PFSK-1 (cell line): Measurements from ENCODE around the gene GPR37.

Source experiments
- FOXP2 ChIP-seq: optimal IDR thresholded peaks from 2 replicates; pipeline ENCODE3; 2011; ENCODE audit warnings: borderline replicate concordance, control low read depth, inconsistent platforms; ENCODE audit not compliant: insufficient read depth; ENCODE audit errors: extremely low read length, extremely low read depth
- POLR2AphosphoS5 ChIP-seq: IDR thresholded peaks from 2 replicates; pipeline ENCODE4 v1.6.1; 2012; ENCODE audit warnings: low read depth, mild to moderate bottlenecking, control low read depth, low read length, moderate library complexity
- SIN3A ChIP-seq: IDR thresholded peaks from 2 replicates; pipeline ENCODE4 v1.6.1; 2012; ENCODE audit warnings: mild to moderate bottlenecking, low read length, moderate library complexity, borderline replicate concordance; ENCODE audit not compliant: insufficient read depth
- TAF1 ChIP-seq: IDR thresholded peaks from 2 replicates; pipeline ENCODE4 v1.6.1; 2012; ENCODE audit warnings: low read length, control low read depth, borderline replicate concordance; ENCODE audit not compliant: insufficient read depth
- TF ChIP-seq, protein P1 (sequence below), 2 experiments: IDR thresholded peaks; 2 replicates each; pipeline versions ENCODE4 v1.6.1 to v1.8.0; 2011 to 2012; ENCODE audit warnings: low read depth in 2 of 2, low read length in 2 of 2, control low read depth in 1 of 2, inconsistent platforms in 1 of 2, mild to moderate bottlenecking in 1 of 2, moderate library complexity in 1 of 2; ENCODE audit not compliant: insufficient read depth in 1 of 2

The GPR37 gene

GRCh38 chr7:124738639-124739038 lies 27.0 kb downstream of the GPR37 start:
- TF ChIP-seq TAF1, result no peak
- no peak for TF ChIP-seq FOXP2
- TF ChIP-seq SIN3A, result no peak
- TF ChIP-seq POLR2AphosphoS5, result no peak
- TF ChIP-seq, protein P1, sequence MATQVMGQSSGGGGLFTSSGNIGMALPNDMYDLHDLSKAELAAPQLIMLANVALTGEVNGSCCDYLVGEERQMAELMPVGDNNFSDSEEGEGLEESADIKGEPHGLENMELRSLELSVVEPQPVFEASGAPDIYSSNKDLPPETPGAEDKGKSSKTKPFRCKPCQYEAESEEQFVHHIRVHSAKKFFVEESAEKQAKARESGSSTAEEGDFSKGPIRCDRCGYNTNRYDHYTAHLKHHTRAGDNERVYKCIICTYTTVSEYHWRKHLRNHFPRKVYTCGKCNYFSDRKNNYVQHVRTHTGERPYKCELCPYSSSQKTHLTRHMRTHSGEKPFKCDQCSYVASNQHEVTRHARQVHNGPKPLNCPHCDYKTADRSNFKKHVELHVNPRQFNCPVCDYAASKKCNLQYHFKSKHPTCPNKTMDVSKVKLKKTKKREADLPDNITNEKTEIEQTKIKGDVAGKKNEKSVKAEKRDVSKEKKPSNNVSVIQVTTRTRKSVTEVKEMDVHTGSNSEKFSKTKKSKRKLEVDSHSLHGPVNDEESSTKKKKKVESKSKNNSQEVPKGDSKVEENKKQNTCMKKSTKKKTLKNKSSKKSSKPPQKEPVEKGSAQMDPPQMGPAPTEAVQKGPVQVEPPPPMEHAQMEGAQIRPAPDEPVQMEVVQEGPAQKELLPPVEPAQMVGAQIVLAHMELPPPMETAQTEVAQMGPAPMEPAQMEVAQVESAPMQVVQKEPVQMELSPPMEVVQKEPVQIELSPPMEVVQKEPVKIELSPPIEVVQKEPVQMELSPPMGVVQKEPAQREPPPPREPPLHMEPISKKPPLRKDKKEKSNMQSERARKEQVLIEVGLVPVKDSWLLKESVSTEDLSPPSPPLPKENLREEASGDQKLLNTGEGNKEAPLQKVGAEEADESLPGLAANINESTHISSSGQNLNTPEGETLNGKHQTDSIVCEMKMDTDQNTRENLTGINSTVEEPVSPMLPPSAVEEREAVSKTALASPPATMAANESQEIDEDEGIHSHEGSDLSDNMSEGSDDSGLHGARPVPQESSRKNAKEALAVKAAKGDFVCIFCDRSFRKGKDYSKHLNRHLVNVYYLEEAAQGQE (IDR thresholded peaks at IDR 0.05; ENCODE audit: insufficient read depth in 1 of 2, low read depth in 2 of 2, low read length in 2 of 2), result no peak

GRCh38 chr7:124737760-124738300 lies 27.8 kb downstream of the GPR37 start:
- no peak for TF ChIP-seq POLR2AphosphoS5
- no peak for TF ChIP-seq FOXP2

DNA sequence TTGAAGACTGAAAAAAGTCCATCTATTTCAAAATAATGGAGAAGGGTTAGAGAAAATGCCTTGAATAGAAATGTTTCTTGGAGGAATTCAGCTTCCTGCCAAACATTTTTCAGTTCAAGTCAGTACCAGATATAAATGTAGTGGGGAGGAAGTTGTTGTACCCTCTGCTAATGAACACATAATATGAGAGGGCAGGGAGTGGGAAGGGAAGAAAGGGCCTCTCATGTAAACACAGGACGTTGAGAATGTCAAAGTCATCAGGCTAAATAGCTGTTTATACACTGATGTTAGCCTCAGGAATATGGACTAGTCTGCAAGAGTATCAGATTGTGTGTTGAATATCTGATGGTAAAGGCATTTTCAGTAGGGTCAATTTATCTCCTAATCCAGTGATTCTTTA lies 37.0 kb downstream of the GPR37 start:
- TF ChIP-seq TAF1 (no peak), FOXP2 (no peak), SIN3A (no peak), POLR2AphosphoS5 (no peak)
- TF ChIP-seq, protein P1 (IDR thresholded peaks at IDR 0.05; ENCODE audit: insufficient read depth in 1 of 2, low read depth in 2 of 2, low read length in 2 of 2), result no peak

DNA sequence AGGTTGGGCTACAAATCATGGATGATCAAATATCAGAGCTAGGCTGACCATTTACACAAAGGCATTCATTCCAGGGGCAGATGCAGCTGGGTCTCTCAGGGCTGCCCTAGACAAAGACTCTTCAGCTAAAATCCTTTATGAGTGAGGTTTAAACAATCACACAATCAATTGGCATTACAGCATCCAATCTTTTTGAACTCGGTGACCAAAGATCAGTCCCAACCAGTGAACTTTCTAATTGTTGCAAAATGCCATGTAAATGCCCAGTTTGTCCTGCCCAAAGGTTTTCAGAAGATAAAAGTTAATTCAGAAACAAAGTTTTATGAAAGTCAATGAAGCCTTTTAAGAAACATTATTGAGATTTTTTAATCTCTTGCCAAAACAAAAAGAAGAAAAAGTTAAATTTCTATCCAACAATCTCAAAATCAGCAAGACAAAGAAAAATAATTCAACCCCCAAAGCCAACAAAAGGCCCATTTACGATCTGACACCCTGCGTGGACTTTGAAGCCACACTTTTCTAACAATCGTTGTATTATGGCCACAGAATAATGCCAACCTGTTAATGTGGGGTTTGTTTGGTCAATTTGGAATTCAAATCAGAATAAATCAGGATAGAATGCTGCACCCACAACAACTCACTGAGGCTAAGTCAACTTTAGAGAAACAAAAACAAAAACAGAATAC lies 40.9 kb downstream of the GPR37 start:
- no peak for TF ChIP-seq POLR2AphosphoS5
- TF ChIP-seq FOXP2, result no peak
- TF ChIP-seq SIN3A, result no peak
- TF ChIP-seq, protein P1 (IDR thresholded peaks at IDR 0.05; ENCODE audit: insufficient read depth in 1 of 2, low read depth in 2 of 2, low read length in 2 of 2), result no peak
- TF ChIP-seq TAF1, result no peak

- TF ChIP-seq, protein P1 (IDR thresholded peaks at IDR 0.05; ENCODE audit: insufficient read depth in 1 of 2, low read depth in 2 of 2, low read length in 2 of 2), result no peak
- TF ChIP-seq TAF1 (no peak), SIN3A (no peak), FOXP2 (no peak), POLR2AphosphoS5 (no peak)
Measured at GRCh38 chr7:124724079-124724478, 41.5 kb downstream of the GPR37 start.
